HG03354 (cell line): Measurements from ENCODE around the gene PFDN2.
"Not testable (repeated sequence)": the region's sequence is repeated elsewhere in the genome, so short reads cannot be mapped to it uniquely, and the experiment has no call there.

ENCODE experiments used
- ATAC-seq: cut with Tn5 transposase; IDR thresholded peaks from one replicate; pipeline ENCODE4 v1.9.1; 2021; ENCODE audit warnings: mild to moderate bottlenecking; ENCODE audit not compliant: unreplicated experiment, poor library complexity, severe bottlenecking

The PFDN2 gene

GRCh38 chr1:161066694-161067093 is 51.1 kb downstream of the PFDN2 start:
- no peak for ATAC-seq

- not testable (repeated sequence) for ATAC-seq
Observed at GRCh38 chr1:161065681-161066080, 52.2 kb downstream of the PFDN2 start.

GRCh38 chr1:161063936-161064335 is 53.9 kb downstream of the PFDN2 start:
- ATAC-seq, result not testable (repeated sequence)

GRCh38 chr1:161061419-161061818 is 56.4 kb downstream of the PFDN2 start:
- ATAC-seq, result no peak

- no peak for ATAC-seq
Observed at GRCh38 chr1:161059293-161059692, 58.5 kb downstream of the PFDN2 start.

GRCh38 chr1:161054805-161055204 is 63.0 kb downstream of the PFDN2 start:
- ATAC-seq, result no peak

- no peak for ATAC-seq
Observed at GRCh38 chr1:161054232-161054631, 63.6 kb downstream of the PFDN2 start.

GRCh38 chr1:161052899-161053298 is 64.9 kb downstream of the PFDN2 start:
- no peak for ATAC-seq

- ATAC-seq, result no peak
Observed at GRCh38 chr1:161051219-161051618, 66.6 kb downstream of the PFDN2 start.
